NCI-H1105 treated with DMSO at 0.1 percent for 48 hours (cell line): ENCODE measurements around the gene CD84.
"Not testable (repeated sequence)": the region's sequence is repeated elsewhere in the genome, so short reads cannot be mapped to it uniquely, and the experiment has no call there.

Source experiments
- DNase-seq: peaks from one replicate; lab custom pipeline; 2025; lab: John Stamatoyannopoulos, UW

The CD84 gene

GRCh38 chr1:160610569-160611242, 31.4 kb upstream of the CD84 start:
- no peak for DNase-seq

GRCh38 chr1:160608941-160609340, 29.6 kb upstream of the CD84 start:
- DNase-seq: no peak

- DNase-seq: no peak
These were observed 29.2 kb upstream of the CD84 start for GRCh38 chr1:160608514-160608913.

- DNase-seq: no peak
These were observed 28.8 kb upstream of the CD84 start for GRCh38 chr1:160608057-160608456.

GRCh38 chr1:160607672-160608032, 28.4 kb upstream of the CD84 start:
- DNase-seq: no peak

GRCh38 chr1:160607011-160607671, 27.8 kb upstream of the CD84 start:
- DNase-seq: peak; percentile 53

- DNase-seq: no peak
These were observed 27.3 kb upstream of the CD84 start for GRCh38 chr1:160606611-160607010.

GRCh38 chr1:160605792-160606479, 26.6 kb upstream of the CD84 start:
- no peak for DNase-seq

GRCh38 chr1:160605205-160605604, 25.9 kb upstream of the CD84 start:
- no peak for DNase-seq

GRCh38 chr1:160597705-160598104, 18.4 kb upstream of the CD84 start:
- no peak for DNase-seq

- no peak for DNase-seq
These were observed 17.8 kb upstream of the CD84 start for GRCh38 chr1:160597051-160597450.

GRCh38 chr1:160590488-160590887, 11.2 kb upstream of the CD84 start:
- DNase-seq: no peak

- DNase-seq: no peak
These were observed 9.2 kb upstream of the CD84 start for GRCh38 chr1:160588468-160588867.

GRCh38 chr1:160584784-160585183, 5.5 kb upstream of the CD84 start:
- DNase-seq: no peak

GRCh38 chr1:160582976-160583375, 3.7 kb upstream of the CD84 start:
- not testable (repeated sequence) for DNase-seq

GRCh38 chr1:160581961-160582360, 2.7 kb upstream of the CD84 start:
- no peak for DNase-seq

- DNase-seq: no peak
These were observed 1.0 kb upstream of the CD84 start for GRCh38 chr1:160580221-160580812.

- no peak for DNase-seq
These were observed 638 bp downstream of the CD84 start for GRCh38 chr1:160578525-160579191.

GRCh38 chr1:160578175-160578524, 1.1 kb downstream of the CD84 start:
- no peak for DNase-seq

- no peak for DNase-seq
These were observed 1.6 kb downstream of the CD84 start for GRCh38 chr1:160577671-160578070.

GRCh38 chr1:160576884-160577283, 2.4 kb downstream of the CD84 start:
- DNase-seq: no peak

GRCh38 chr1:160576390-160576789, 2.9 kb downstream of the CD84 start:
- DNase-seq: no peak
